HepG2 (cell line): ENCODE data around the gene PHACTR1.

Experiments used
- ATF5 ChIP-seq: sonication (generic); formaldehyde crosslinking; IDR thresholded peaks from 2 replicates; pipeline ENCODE4 v1.4.0; 2020; ENCODE audit warnings: mild to moderate bottlenecking, low read depth, missing genetic modification reagents
- CC2D1A ChIP-seq: sonication (generic); formaldehyde crosslinking; IDR thresholded peaks from 2 replicates; pipeline ENCODE4 v1.8.1; 2023; ENCODE audit warnings: mild to moderate bottlenecking, missing genetic modification reagents
- EZH2 ChIP-seq: conservative IDR thresholded peaks from 2 replicates; pipeline ENCODE4 v1.6.1; 2012; ENCODE audit warnings: mild to moderate bottlenecking, low read depth, low read length, moderate library complexity
- HNRNPL ChIP-seq: fragments of 200-400 bp; formaldehyde crosslinking; IDR thresholded peaks from 2 replicates; pipeline ENCODE4 v1.6.1; 2017; ENCODE audit warnings: mild to moderate bottlenecking, low read depth, low read length
- RBM39 ChIP-seq: fragments of 200-400 bp; formaldehyde crosslinking; IDR thresholded peaks from one replicate; pipeline ENCODE4 v1.6.1; 2018; ENCODE audit warnings: antibody characterized with exemption, mild to moderate bottlenecking, low read depth, low read length; ENCODE audit not compliant: poor library complexity, severe bottlenecking
- REST ChIP-seq, 2 experiments: IDR thresholded peaks; 2 replicates each; pipeline ENCODE4 v1.6.1; 2011 to 2012; ENCODE audit warnings: low read length in 2 of 2, borderline replicate concordance in 1 of 2, low read depth in 1 of 2, mild to moderate bottlenecking in 1 of 2, moderate library complexity in 1 of 2
- SMC3 ChIP-seq: IDR thresholded peaks from 2 replicates; pipeline ENCODE4 v1.6.1; 2011; ENCODE audit warnings: low read length, improper control_type of control experiment
- STAT5B ChIP-seq: sonication (generic); formaldehyde crosslinking; IDR thresholded peaks from 2 replicates; pipeline ENCODE4 v1.4.0; 2020; ENCODE audit warnings: missing genetic modification reagents
- YEATS2 ChIP-seq: sonication (generic); formaldehyde crosslinking; IDR thresholded peaks from 2 replicates; pipeline ENCODE4 v1.4.0; 2020; ENCODE audit warnings: missing genetic modification reagents, borderline replicate concordance

- TF ChIP-seq REST (IDR thresholded peaks at IDR 0.05; ENCODE audit: borderline replicate concordance in 1 of 2, low read depth in 1 of 2, low read length in 2 of 2) = no peak
- no peak for TF ChIP-seq YEATS2 (CRISPR knock-in tag)
- TF ChIP-seq STAT5B = no peak
- TF ChIP-seq SMC3 = no peak
- no peak for TF ChIP-seq CC2D1A (CRISPR knock-in tag)
- no peak for TF ChIP-seq EZH2
- TF ChIP-seq ATF5 (CRISPR knock-in tag) = no peak
- no peak for TF ChIP-seq RBM39
- no peak for TF ChIP-seq HNRNPL
Measured at GRCh38 chr6:12729467-12729866, 12.9 kb downstream of the PHACTR1 start.
